Measurements from ENCODE around the gene FBXO7. TPM values are rescaled to one million over a fixed set of nuclear protein-coding genes. Genes with fewer than 3 reads are reported as not detected.

The FBXO7 gene
- total RNA-seq, 1 experiment from 2014 or later: 47.8 TPM

DNA sequence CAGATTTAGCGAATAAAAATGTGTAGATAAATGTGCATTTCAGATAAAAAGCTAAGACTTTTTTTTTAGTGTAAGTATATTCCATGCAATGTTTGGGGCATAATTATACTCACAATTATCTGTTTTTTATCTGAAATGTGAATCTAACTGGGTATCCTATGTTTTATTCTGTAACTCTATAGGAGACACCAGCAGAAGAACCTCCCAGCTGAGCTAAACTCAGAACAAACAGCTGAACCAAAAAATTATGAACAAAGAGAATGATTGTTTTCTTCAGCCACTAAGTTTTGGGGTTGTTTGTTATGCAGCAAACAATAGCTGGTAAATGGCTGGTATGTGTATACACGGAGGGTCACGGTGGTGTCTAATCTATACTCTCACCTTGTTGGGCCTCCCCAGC lies 42.9 kb downstream of the FBXO7 start:
- Mint-ChIP-seq H3K27me3 (ENCODE audit: low read depth) (no peaks in the 10 kb centered on the region), H3K36me3 (ENCODE audit: insufficient read depth in 1 of 3, low read depth in 3 of 3) (peaks cover 21 to 65% (median 57%) of the 10 kb centered on the region in 3 experiments), H3K4me1 (no peaks in the 10 kb centered on the region), H3K4me3 (no peak overlapping the region), H3K9me3 (peaks cover 3 to 11% of the 10 kb centered on the region in 2 experiments; a peak in 2 of 5 replicates), H3K27ac (no peak overlapping the region)
- H2BK20ac ChIP-seq (ENCODE audit: low read depth, low read length, poor library complexity, severe bottlenecking): no peak overlapping the region
- no peak overlapping the region for H4K91ac ChIP-seq (ENCODE audit: insufficient read length, low read depth, low read length)
- no peak overlapping the region for H2BK15ac ChIP-seq (ENCODE audit: low read depth, low read length)
- no peak overlapping the region for H2BK12ac ChIP-seq (ENCODE audit: insufficient read length, low read depth, low read length)
- no peak overlapping the region for H4K8ac ChIP-seq (replicated peaks; ENCODE audit: insufficient read length, low read depth, low read length)
- H3K79me1 ChIP-seq (ENCODE audit: insufficient read depth, low read depth, low read length, poor library complexity, severe bottlenecking): no peaks in the 10 kb centered on the region
- H3K27me3 ChIP-seq (ENCODE audit: insufficient read depth, low read length): no peaks in the 10 kb centered on the region
- no peak overlapping the region for H3K23ac ChIP-seq (ENCODE audit: insufficient read length, low read depth, low read length)
- WGBS (ENCODE audit: extremely low coverage, insufficient read length, low lambda C conversion rate): no CpG with 5 or more reads among the region's 3 CpGs
- H3K4ac ChIP-seq (ENCODE audit: low read depth, low read length): no peak overlapping the region
- TF ChIP-seq, protein P1, sequence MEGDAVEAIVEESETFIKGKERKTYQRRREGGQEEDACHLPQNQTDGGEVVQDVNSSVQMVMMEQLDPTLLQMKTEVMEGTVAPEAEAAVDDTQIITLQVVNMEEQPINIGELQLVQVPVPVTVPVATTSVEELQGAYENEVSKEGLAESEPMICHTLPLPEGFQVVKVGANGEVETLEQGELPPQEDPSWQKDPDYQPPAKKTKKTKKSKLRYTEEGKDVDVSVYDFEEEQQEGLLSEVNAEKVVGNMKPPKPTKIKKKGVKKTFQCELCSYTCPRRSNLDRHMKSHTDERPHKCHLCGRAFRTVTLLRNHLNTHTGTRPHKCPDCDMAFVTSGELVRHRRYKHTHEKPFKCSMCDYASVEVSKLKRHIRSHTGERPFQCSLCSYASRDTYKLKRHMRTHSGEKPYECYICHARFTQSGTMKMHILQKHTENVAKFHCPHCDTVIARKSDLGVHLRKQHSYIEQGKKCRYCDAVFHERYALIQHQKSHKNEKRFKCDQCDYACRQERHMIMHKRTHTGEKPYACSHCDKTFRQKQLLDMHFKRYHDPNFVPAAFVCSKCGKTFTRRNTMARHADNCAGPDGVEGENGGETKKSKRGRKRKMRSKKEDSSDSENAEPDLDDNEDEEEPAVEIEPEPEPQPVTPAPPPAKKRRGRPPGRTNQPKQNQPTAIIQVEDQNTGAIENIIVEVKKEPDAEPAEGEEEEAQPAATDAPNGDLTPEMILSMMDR (conservative IDR thresholded peaks at IDR 0.05): no peak
- no peak overlapping the region for H2BK120ac ChIP-seq (ENCODE audit: low read depth, low read length, poor library complexity, severe bottlenecking)
- H3K79me2 ChIP-seq (ENCODE audit: insufficient read depth, low read length): no peaks in the 10 kb centered on the region
- H3K27ac ChIP-seq (ENCODE audit: insufficient read length, low read depth, low read length): no peak overlapping the region
- no peaks in the 10 kb centered on the region for H4K20me1 ChIP-seq (ENCODE audit: control insufficient read depth, insufficient read depth, insufficient read length)
- H2AK5ac ChIP-seq (ENCODE audit: insufficient read length, low read length): no peak overlapping the region
- H3K4me2 ChIP-seq (ENCODE audit: insufficient read depth, insufficient read length, low read length): no peak overlapping the region
- no peak overlapping the region for H4K5ac ChIP-seq (ENCODE audit: insufficient read length, low read depth, low read length)
- no peak overlapping the region for H2BK5ac ChIP-seq (ENCODE audit: insufficient read length, low read length)
- H3K18ac ChIP-seq (ENCODE audit: insufficient read length, low read depth, low read length): no peak overlapping the region
- H3K23me2 ChIP-seq (ENCODE audit: insufficient read length, low read depth, low read length, poor library complexity, severe bottlenecking): no peaks in the 10 kb centered on the region
- H3K9ac ChIP-seq (ENCODE audit: extremely low read depth, insufficient read length, low read length): no peak overlapping the region
- H3T11ph ChIP-seq (ENCODE audit: low read length): no peak overlapping the region
- no peak overlapping the region for H2AFZ ChIP-seq (ENCODE audit: low read length)
- H3K4me1 ChIP-seq (ENCODE audit: insufficient read depth, low read length): no peaks in the 10 kb centered on the region
- no peaks in the 10 kb centered on the region for H3K9me3 ChIP-seq (ENCODE audit: control insufficient read depth, low read depth, low read length)
- H3K14ac ChIP-seq (ENCODE audit: insufficient read depth, low read length): no peak overlapping the region
- no peak overlapping the region for H3K56ac ChIP-seq (ENCODE audit: insufficient read length, low read depth, low read length)
- no peak for DNase-seq

Data from H9 (cell line).